PC-9 (cell line): ENCODE measurements around the gene RETREG2. TPM values are rescaled to one million over a fixed set of nuclear protein-coding genes. Genes with fewer than 3 reads are reported as not detected.

Source experiments
- BruUV-seq: library from RNA; stranded (reverse); fragments of 400-500 nt; replicated peaks from 2 replicates; lab custom pipeline; 2021; lab: Mats Ljungman, UMichigan
- CTCF ChIA-PET: fragments of 300-600 bp; sonication (Branson Sonifier 250); formaldehyde crosslinking; loops from one replicate; lab custom pipeline; 2022; ENCODE audit warnings: antibody characterized with exemption; lab: Charles Lee
- POLR2A ChIA-PET: fragments of 300-600 bp; sonication (Branson Sonifier 250); formaldehyde crosslinking; loops from one replicate; lab custom pipeline; 2022; ENCODE audit warnings: antibody characterized with exemption; ENCODE audit not compliant: unreplicated experiment; lab: Charles Lee
- DNase-seq, 2 experiments: peaks; one replicate each; pipeline versions ENCODE4 v3.0.0 to v3.0.0-alpha.2; 2015 to 2022; ENCODE audit warnings: mixed read lengths in 1 of 2
- H2AFZ ChIP-seq: fragments of 200-600 bp; sonication (generic); 2 replicates; pipeline ENCODE4 v1.8.1; 2017; ENCODE audit warnings: antibody characterized with exemption
- H3F3A ChIP-seq: fragments of 200-600 bp; sonication (generic); 2 replicates; pipeline ENCODE4 v1.8.1; 2017; ENCODE audit warnings: antibody characterized with exemption, mild to moderate bottlenecking, low read depth; ENCODE audit not compliant: insufficient read depth
- H3K27ac ChIP-seq: fragments of 200-600 bp; sonication (generic); 2 replicates; pipeline ENCODE4 v1.6.1; 2016; ENCODE audit warnings: mixed run types
- H3K27me3 ChIP-seq: fragments of 200-600 bp; sonication (generic); 2 replicates; pipeline ENCODE4 v1.6.1; 2016; ENCODE audit warnings: low read depth, mixed run types; ENCODE audit not compliant: insufficient read depth
- H3K36me3 ChIP-seq: fragments of 200-600 bp; sonication (generic); 2 replicates; pipeline ENCODE4 v1.6.1; 2016; ENCODE audit warnings: low read depth, mixed run types
- H3K4me1 ChIP-seq: fragments of 200-600 bp; sonication (generic); replicated peaks from 2 replicates; pipeline ENCODE4 v1.6.1; 2016; ENCODE audit warnings: mixed run types; ENCODE audit not compliant: insufficient read depth
- H3K4me2 ChIP-seq: fragments of 200-600 bp; sonication (generic); 2 replicates; pipeline ENCODE4 v1.6.1; 2017; ENCODE audit warnings: mixed run types
- H3K4me3 ChIP-seq: fragments of 200-600 bp; sonication (generic); 2 replicates; pipeline ENCODE4 v1.6.1; 2016; ENCODE audit warnings: mixed run types
- H3K79me2 ChIP-seq: fragments of 200-600 bp; sonication (generic); 2 replicates; pipeline ENCODE4 v1.6.1; 2017; ENCODE audit warnings: low read depth, mixed run types
- H3K9me2 ChIP-seq: fragments of 200-600 bp; sonication (generic); 2 replicates; pipeline ENCODE4 v1.8.1; 2017; ENCODE audit warnings: mild to moderate bottlenecking; ENCODE audit not compliant: insufficient read depth
- H3K9me3 ChIP-seq: fragments of 200-600 bp; sonication (generic); 2 replicates; pipeline ENCODE4 v1.8.1; 2016; ENCODE audit warnings: low read depth; ENCODE audit not compliant: insufficient read depth
- H4K20me1 ChIP-seq: fragments of 200-600 bp; sonication (generic); 2 replicates; pipeline ENCODE4 v1.8.1; 2017; ENCODE audit not compliant: insufficient read depth
- CTCF ChIP-seq: fragments of 200-600 bp; sonication (generic); conservative IDR thresholded peaks from 2 replicates; pipeline ENCODE4 v1.6.1; 2017; ENCODE audit warnings: mixed run types, antibody characterized with exemption, mild to moderate bottlenecking, moderate library complexity
- EZH2 ChIP-seq: fragments of 200-600 bp; sonication (generic); IDR thresholded peaks from 2 replicates; pipeline ENCODE4 v1.8.0; 2017; ENCODE audit warnings: antibody characterized with exemption, low read depth
- intact Hi-C: fragments of 100-400 bp; cut with micrococcal nuclease; formaldehyde crosslinking; loops from one replicate; pipeline ENCODE4 v1.10.0; 2022; ENCODE audit not compliant: unreplicated experiment
- total RNA-seq: library from RNA; stranded (reverse); gene quantifications from 2 replicates; pipeline ENCODE4 v1.2.3, GENCODE V29; 2021

Gene RETREG2
- total RNA-seq, 1 experiment from 2014 or later = 84.4 TPM

GRCh38 chr2:219220652-219221402 is 42.8 kb downstream of the RETREG2 start:
- Histone ChIP-seq H3K27me3 (no peaks in the 10 kb centered on the region), H3K4me1 (peaks cover 13% of the 10 kb centered on the region), H3K9me3 (no peaks in the 10 kb centered on the region), H3K36me3 (no peaks in the 10 kb centered on the region), H3K4me2 (no peak overlapping the region), H3K4me3 (no peak overlapping the region), H2AFZ (no peak overlapping the region), H3K9me2 (no peaks in the 10 kb centered on the region), H3K79me2 (peaks cover 7% of the 10 kb centered on the region), H4K20me1 (no peaks in the 10 kb centered on the region), H3K27ac (no peak overlapping the region), H3F3A (peaks cover 16% of the 10 kb centered on the region; the same call in 1 of the 2 replicates)
- BruUV-seq = no TSS peak
- no peak for TF ChIP-seq CTCF
- TF ChIP-seq EZH2 = no peak
- DNase-seq = no peak
- intact Hi-C loops = no loop called here
- CTCF ChIA-PET = no interaction called here
- POLR2A ChIA-PET = no interaction called here

- POLR2A ChIA-PET = no interaction called here
Observed at GRCh38 chr2:219221957-219222518, 44.0 kb downstream of the RETREG2 start.

More at GRCh38 chr2:219221957-219222518, 44.0 kb downstream of the RETREG2 start:
- Histone ChIP-seq H3K27ac (no peak overlapping the region), H2AFZ (no peak overlapping the region), H3K4me3 (no peak overlapping the region), H3K36me3 (no peaks in the 10 kb centered on the region), H3K79me2 (no peaks in the 10 kb centered on the region), H3K9me3 (no peaks in the 10 kb centered on the region), H4K20me1 (no peaks in the 10 kb centered on the region), H3F3A (peaks cover 16% of the 10 kb centered on the region; the same call in 1 of the 2 replicates), H3K9me2 (no peaks in the 10 kb centered on the region), H3K4me1 (peaks cover 6% of the 10 kb centered on the region), H3K4me2 (no peak overlapping the region), H3K27me3 (no peaks in the 10 kb centered on the region)
- TF ChIP-seq CTCF = no peak
- TF ChIP-seq EZH2 = no peak
- BruUV-seq = no TSS peak
- intact Hi-C loops = no loop called here
- CTCF ChIA-PET = no interaction called here
- no peak for DNase-seq
